ENCODE data around the gene SNTG2.

DNA sequence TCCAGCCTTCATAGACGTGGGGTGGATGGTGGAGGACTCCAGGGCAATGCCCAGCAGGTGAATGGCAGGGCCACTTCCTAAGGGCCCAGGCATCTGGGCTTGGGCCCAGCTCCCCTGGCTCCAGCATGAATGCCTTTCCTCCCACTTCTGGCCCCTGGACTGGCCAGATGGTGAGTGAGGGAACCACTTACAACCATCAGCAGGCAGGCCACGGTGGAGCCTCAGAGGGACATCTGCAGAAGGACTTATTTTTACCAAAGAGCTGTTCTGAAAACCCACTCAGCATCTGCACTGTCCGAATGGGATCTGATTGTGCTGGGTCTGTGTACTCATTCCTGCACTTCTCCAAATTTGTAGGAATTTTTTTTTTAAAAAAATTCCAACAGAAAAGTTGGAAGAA, 69.6 kb downstream of the SNTG2 start:
- TF ChIP-seq, protein P1, sequence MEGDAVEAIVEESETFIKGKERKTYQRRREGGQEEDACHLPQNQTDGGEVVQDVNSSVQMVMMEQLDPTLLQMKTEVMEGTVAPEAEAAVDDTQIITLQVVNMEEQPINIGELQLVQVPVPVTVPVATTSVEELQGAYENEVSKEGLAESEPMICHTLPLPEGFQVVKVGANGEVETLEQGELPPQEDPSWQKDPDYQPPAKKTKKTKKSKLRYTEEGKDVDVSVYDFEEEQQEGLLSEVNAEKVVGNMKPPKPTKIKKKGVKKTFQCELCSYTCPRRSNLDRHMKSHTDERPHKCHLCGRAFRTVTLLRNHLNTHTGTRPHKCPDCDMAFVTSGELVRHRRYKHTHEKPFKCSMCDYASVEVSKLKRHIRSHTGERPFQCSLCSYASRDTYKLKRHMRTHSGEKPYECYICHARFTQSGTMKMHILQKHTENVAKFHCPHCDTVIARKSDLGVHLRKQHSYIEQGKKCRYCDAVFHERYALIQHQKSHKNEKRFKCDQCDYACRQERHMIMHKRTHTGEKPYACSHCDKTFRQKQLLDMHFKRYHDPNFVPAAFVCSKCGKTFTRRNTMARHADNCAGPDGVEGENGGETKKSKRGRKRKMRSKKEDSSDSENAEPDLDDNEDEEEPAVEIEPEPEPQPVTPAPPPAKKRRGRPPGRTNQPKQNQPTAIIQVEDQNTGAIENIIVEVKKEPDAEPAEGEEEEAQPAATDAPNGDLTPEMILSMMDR (IDR thresholded peaks at IDR 0.05), result no peak
- no peak for TF ChIP-seq POLR2A (IDR thresholded peaks at IDR 0.05)

Measured in esophagus squamous epithelium (tissue), 4 donors.